NOMO-1 (cell line): Measurements from ENCODE around the gene METAP1.
"Not testable (repeated sequence)": the region's sequence is repeated elsewhere in the genome, so short reads cannot be mapped to it uniquely, and the experiment has no call there.

Source experiments
- DNase-seq, 2 experiments: peaks; one replicate each; lab custom pipeline; 2025; ENCODE audit not compliant: unreplicated experiment in 2 of 2; lab: John Stamatoyannopoulos, UW

METAP1 gene

DNA sequence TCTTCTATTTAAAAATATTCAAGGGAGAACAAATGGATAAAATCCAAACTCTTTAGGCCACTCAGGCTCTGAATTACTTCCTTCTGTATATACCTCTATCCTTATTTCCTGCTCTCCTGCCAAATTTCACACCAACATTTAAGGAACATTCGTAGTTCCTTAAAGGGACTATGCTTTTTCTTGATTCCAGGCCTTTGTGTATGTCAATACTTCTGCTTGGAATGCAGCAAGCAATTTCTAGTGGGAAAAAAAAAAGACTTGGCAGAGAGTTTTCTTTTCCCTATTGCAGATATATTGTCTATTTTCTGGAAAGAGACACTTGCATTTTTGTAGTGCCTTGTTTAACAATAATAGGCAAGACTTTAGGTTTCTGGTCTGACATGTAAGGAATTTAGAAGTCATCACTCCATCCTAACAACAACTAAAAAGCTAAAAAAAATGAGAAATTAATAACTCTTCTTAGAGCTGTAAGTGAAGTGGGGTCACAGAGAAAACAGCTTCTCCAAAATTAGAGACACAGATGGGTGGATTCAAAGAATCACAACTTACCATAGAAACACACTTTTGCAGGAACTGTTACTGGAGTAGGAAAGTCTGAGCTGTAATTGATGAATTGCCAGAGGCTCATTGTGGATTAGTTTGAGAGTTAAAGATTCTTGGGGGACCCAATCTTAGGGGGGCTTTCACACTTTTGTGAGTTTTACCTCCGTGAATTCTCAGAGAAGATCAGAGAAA is 95.1 kb downstream of the METAP1 start:
- DNase-seq, result no peak

DNA sequence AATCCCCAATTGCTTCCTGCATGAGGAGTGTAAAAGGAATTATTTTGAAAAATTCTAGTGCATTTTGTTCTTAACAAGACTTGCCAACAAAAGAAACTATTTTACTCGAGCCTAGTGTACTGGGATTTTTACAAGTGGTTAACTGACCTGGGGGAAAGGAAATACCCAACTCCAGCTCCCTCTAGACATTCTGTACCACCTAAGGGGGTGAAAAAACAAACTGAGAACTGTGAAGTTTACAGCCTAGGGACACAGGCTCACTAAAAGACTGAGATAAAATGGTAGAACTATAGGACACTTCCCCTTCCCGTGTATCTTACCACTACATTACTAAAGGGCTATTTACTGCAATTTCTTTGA is 95.7 kb downstream of the METAP1 start:
- no peak for DNase-seq

DNA sequence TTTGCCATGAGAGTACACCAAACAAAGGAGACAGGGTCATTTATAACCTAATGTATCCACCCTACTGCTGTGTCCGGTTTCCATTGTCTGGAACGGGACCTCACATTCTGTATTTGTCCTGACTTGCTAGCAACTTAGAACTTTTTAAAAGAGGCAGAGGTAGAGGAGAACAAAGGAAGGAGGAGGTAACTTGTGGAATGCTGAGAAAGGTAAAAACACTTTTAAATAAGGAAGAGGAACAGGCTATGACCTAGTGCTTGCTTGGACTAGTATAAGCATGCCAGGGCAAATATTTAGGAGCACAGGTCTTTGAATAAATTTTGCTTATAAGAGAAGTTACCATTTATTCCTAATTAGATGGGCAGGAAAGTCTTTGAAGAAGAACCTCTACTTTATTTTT is 96.3 kb downstream of the METAP1 start:
- not testable (repeated sequence) for DNase-seq

DNA sequence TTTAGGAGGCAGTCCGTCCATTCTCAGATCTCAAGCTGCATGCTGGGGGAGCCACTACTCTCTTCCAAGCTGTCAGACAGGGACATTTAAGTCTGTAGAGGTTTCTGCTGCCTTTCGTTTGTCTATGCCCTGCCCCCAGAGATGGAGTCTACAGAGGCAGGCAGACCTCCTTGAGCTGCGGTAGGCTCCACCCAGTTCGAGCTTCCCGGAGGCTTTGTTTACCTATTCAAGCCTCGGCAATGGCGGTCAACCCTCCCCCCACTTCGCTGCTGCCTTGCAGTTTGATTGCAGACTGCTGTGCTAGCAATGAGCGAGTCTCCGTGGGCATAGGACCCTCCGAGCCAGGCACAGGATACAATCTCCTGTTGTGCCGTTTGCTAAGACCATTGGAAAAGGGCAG is 103.8 kb downstream of the METAP1 start:
- DNase-seq, result no peak

DNA sequence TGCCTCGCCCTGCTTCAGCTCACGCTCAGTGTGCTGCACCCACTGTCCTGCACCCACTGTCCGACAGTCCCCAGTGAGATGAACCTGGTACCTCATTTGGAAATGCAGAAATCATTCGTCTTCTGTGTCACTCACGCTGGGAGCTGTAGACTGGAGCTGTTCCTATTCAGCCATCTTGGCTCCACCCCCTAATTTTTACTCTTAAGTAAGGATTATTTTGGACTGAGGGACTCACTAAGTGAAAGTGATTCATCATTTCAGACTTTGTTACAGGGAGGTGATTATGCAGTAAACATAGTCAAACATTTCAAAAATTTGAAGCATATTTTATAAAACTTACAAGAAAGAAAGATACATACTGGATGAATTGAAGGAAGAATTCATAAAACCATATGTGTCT is 104.3 kb downstream of the METAP1 start:
- DNase-seq, result not testable (repeated sequence)

DNA sequence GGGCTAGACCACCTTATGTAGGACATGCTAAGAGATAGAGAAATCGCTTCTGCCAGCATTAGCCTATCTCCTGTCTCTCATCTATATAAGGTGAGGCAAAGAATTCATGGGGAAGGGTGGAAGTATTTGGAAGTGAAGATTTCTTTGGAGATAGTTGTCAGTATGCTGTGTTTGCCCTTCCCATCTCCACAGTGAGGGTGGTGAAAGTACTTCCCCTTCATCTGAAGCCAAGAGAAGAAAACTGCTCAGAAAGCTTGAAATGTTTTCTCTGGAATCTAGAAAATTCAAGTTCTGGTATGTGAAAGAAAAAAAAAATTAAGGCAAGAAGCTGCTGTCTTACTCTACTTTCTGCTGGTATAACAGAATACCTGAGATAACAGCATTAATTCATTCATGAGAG is 105.4 kb downstream of the METAP1 start:
- no peak for DNase-seq

DNA sequence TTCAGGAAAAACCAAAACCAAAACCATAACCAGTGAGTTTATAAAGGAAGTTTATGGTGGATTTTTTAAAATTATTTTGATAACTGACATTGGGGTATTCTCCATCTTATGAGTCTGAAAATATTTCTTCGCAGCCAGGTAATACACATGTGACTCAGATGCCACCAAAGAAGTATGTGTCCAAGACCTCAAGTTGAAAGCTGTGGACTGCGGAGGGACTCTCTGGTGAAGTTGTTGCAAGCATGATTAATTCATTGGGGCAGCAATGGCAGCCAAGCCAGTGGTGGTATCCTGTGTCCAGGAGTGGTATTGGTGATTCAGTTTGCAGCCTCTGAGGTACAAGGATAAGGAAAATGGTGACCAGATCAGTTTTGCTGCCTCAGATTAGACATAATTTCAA is 107.1 kb downstream of the METAP1 start:
- DNase-seq, result no peak

DNA sequence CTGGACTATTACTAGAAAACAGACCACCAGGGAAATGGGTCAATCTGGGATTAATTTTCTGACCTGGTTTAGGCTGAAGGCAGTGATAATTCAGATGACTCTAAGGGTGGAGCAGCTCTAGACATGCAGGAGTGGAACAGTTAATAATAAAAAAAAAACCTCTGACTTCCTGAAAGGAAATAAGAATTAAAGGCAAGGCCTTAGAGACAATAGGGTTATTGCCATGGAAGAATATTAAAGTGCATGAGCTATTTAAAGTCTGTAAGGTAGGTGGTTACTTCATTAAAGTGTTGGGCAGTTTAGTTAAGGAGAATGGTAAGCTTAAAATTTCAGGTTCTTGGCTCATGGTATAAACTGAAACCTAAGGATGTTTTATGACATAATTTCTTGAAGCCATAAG is 107.6 kb downstream of the METAP1 start:
- DNase-seq, result no peak

DNA sequence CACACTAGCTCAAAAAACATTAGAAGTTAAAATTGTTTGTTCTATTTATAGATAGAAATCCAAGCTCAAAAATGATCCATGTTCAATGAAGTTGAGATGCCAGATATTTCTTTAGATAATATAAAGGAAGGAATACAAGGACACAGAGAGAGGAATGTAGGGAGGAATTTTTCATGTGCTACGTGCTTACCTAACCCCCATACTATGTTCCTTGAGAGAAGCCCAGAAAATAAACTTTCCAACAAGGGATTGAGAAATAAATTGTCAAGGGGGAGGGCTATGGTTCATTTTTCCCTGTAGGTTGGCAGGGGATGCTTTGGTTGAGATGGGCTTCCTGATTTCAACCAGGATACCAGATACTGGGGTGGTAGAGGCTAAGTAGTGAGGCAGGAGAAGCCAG is 108.6 kb downstream of the METAP1 start:
- no peak for DNase-seq

DNA sequence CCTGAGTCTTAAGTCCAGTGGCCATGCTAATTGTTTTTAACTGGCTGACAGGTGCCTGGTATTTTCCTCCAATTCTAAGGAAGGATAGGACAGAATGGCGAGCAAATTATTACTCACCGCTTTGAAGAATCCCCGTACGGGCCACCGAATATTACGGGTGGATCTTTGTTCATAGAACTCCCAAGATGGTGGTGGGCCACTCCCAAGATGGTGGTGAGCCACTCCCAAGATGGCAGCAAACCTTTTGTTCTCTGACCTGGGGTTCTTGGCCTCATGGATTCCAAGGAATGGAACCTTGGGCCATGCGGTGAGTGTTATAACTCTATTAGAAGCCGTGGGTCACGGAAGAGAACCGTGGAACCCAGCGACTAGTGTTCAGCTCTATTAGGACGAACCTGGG is 113.8 kb downstream of the METAP1 start:
- DNase-seq, result not testable (repeated sequence)
